ENCODE results near the gene ELP1. TPM values are rescaled to one million over a fixed set of nuclear protein-coding genes. Genes with fewer than 3 reads are reported as not detected.

ELP1 gene
- total RNA-seq, 1 experiment from 2014 or later = 38.7 TPM

- Histone ChIP-seq H3K4me3 (ENCODE audit: low read depth, low read length, poor library complexity, severe bottlenecking) (no peak overlapping the region), H3K27me3 (replicated peaks; ENCODE audit: insufficient read depth, low read depth, low read length, poor library complexity) (no peaks in the 10 kb centered on the region), H3K36me3 (ENCODE audit: insufficient read depth, low read length, poor library complexity, severe bottlenecking) (peaks cover 47% of the 10 kb centered on the region), H3K9me3 (ENCODE audit: low read depth, low read length, poor library complexity, severe bottlenecking) (no peaks in the 10 kb centered on the region), H3K27ac (ENCODE audit: low read depth, low read length, poor library complexity, severe bottlenecking) (no peak overlapping the region), H3K4me1 (ENCODE audit: insufficient read depth, low read length, poor library complexity, severe bottlenecking) (no peaks in the 10 kb centered on the region)
- POLR2A ChIA-PET (ENCODE audit: low non-redundant PET) = no interaction called here
- no peak for DNase-seq (ENCODE audit: low spot score)
- intact Hi-C loops (cut with micrococcal nuclease; ENCODE audit: unreplicated experiment) = no loop called here
- no TSS peak for BruUV-seq (replicated peaks)
- CTCF ChIA-PET = no interaction called here
- TF ChIP-seq EZH2 (IDR thresholded peaks at IDR 0.05; ENCODE audit: borderline replicate concordance, low read depth, low read length, poor library complexity, severe bottlenecking) (no peak), CTCF (conservative IDR thresholded peaks at IDR 0.05; ENCODE audit: low read depth, low read length) (no peak)
Measured at GRCh38 chr9:108913391-108913790, 20.5 kb downstream of the ELP1 start.

- Histone ChIP-seq H3K9me3 (ENCODE audit: low read depth, low read length, poor library complexity, severe bottlenecking) (no peaks in the 10 kb centered on the region), H3K4me3 (ENCODE audit: low read depth, low read length, poor library complexity, severe bottlenecking) (no peak overlapping the region), H3K36me3 (ENCODE audit: insufficient read depth, low read length, poor library complexity, severe bottlenecking) (peaks cover 50% of the 10 kb centered on the region), H3K4me1 (ENCODE audit: insufficient read depth, low read length, poor library complexity, severe bottlenecking) (no peaks in the 10 kb centered on the region), H3K27ac (ENCODE audit: low read depth, low read length, poor library complexity, severe bottlenecking) (no peak overlapping the region), H3K27me3 (replicated peaks; ENCODE audit: insufficient read depth, low read depth, low read length, poor library complexity) (no peaks in the 10 kb centered on the region)
- ChIA-PET POLR2A (ENCODE audit: low non-redundant PET) (no interaction called here), CTCF (interaction anchor here (0.6 kb wide), 1 partner anchor 42 kb away, joined by 4 read pairs; no protein-coding TSS in a partner anchor)
- no TSS peak for BruUV-seq (replicated peaks)
- TF ChIP-seq CTCF (conservative IDR thresholded peaks at IDR 0.05; ENCODE audit: low read depth, low read length) (no peak), EZH2 (IDR thresholded peaks at IDR 0.05; ENCODE audit: borderline replicate concordance, low read depth, low read length, poor library complexity, severe bottlenecking) (no peak)
- no peak for DNase-seq (ENCODE audit: low spot score)
- intact Hi-C loops (cut with micrococcal nuclease; ENCODE audit: unreplicated experiment) = no loop called here
Measured at GRCh38 chr9:108911820-108912219, 22.1 kb downstream of the ELP1 start.

DNA sequence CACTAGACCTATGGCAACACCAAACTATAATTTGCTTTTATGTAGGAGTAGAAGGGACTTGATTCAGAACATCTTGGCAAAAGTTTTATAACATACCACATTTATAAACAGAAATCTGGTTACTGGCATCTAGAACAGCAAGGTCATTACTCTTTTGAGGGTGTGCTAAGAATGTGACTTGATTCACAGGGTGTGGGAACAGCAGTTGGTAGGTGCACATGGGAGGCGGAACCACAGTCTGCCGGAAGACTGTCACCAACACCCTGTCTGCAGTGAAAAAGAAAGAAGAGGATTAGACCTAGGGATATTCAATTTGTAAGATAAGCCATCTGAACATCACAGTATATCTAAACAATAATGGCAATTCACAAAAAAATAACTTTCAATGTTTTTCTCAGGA, 23.0 kb downstream of the ELP1 start:
- DNase-seq (ENCODE audit: low spot score) = no peak
- POLR2A ChIA-PET (ENCODE audit: low non-redundant PET) = no interaction called here

More for the DNA sequence above, 23.0 kb downstream of the ELP1 start:
- CTCF ChIA-PET = no interaction called here
- BruUV-seq (replicated peaks) = no TSS peak
- intact Hi-C loops (cut with micrococcal nuclease; ENCODE audit: unreplicated experiment) = no loop called here
- TF ChIP-seq CTCF (conservative IDR thresholded peaks at IDR 0.05; ENCODE audit: low read depth, low read length) = no peak
- TF ChIP-seq EZH2 (IDR thresholded peaks at IDR 0.05; ENCODE audit: borderline replicate concordance, low read depth, low read length, poor library complexity, severe bottlenecking) = no peak
- no peak overlapping the region for H3K4me3 ChIP-seq (ENCODE audit: low read depth, low read length, poor library complexity, severe bottlenecking)
- peaks cover 42% of the 10 kb centered on the region for H3K36me3 ChIP-seq (ENCODE audit: insufficient read depth, low read length, poor library complexity, severe bottlenecking)
- no peaks in the 10 kb centered on the region for H3K4me1 ChIP-seq (ENCODE audit: insufficient read depth, low read length, poor library complexity, severe bottlenecking)
- H3K27me3 ChIP-seq (replicated peaks; ENCODE audit: insufficient read depth, low read depth, low read length, poor library complexity) = no peaks in the 10 kb centered on the region
- no peaks in the 10 kb centered on the region for H3K9me3 ChIP-seq (ENCODE audit: low read depth, low read length, poor library complexity, severe bottlenecking)
- no peak overlapping the region for H3K27ac ChIP-seq (ENCODE audit: low read depth, low read length, poor library complexity, severe bottlenecking)
